Erythroblast (primary cell): ENCODE measurements around the gene SNIP1.

Experiments used
- GATA1 ChIP-seq: IDR thresholded peaks from 2 replicates; pipeline ENCODE4 v1.6.1; 2011; ENCODE audit warnings: low read depth, mild to moderate bottlenecking, control low read depth, low read length, moderate library complexity
- POLR2A ChIP-seq: IDR thresholded peaks from 2 replicates; pipeline ENCODE4 v1.6.1; 2011; ENCODE audit warnings: mild to moderate bottlenecking, low read length

DNA sequence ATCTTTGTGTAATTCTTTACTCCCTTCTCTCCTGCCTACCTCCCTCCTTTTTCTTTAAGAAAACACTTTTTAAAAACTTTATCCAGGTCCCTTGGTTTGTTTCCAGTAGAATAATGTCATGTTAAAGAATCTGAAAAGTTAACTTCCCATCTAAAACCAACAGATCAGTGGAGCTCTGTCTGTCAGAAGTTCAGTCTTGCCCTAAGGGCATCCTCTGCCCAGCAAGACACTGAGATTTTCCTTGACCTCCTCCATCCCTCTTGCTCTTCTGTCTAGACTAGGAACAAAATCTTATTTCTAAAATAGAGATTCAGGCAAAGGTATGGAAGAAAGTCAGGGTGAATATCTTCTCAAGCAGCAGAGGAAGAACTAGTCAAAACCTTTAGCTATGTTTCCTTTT lies 47.3 kb upstream of the SNIP1 start:
- TF ChIP-seq POLR2A (no peak), GATA1 (no peak)
